Lower lobe of right lung (tissue), 2 donors: ENCODE results near the gene FAM219A. TPM values are rescaled to one million over a fixed set of nuclear protein-coding genes. Genes with fewer than 3 reads are reported as not detected.

Source experiments
- ATAC-seq, 2 donors: fragments of 200-7000 bp; cut with Tn5 transposase; one replicate each; pipeline ENCODE4 v1.9.1; 2020 to 2022; ENCODE audit warnings: mild to moderate bottlenecking in 2 of 2, moderate library complexity in 2 of 2
- DNase-seq: peaks from one replicate; pipeline ENCODE4 v3.0.0-alpha.2; 2020
- H3K27ac ChIP-seq: fragments of 200-600 bp; one replicate; pipeline ENCODE4 v1.8.0; 2022
- H3K27me3 ChIP-seq: fragments of 200-600 bp; one replicate; pipeline ENCODE4 v1.8.0; 2022; ENCODE audit warnings: low read depth
- H3K36me3 ChIP-seq: fragments of 200-600 bp; one replicate; pipeline ENCODE4 v1.8.0; 2022; ENCODE audit warnings: mild to moderate bottlenecking
- H3K4me1 ChIP-seq: fragments of 200-600 bp; one replicate; pipeline ENCODE4 v1.8.0; 2022
- H3K4me3 ChIP-seq: fragments of 200-600 bp; one replicate; pipeline ENCODE4 v1.8.0; 2022; ENCODE audit warnings: mild to moderate bottlenecking
- H3K9me3 ChIP-seq: fragments of 200-600 bp; one replicate; pipeline ENCODE4 v1.8.0; 2022
- intact Hi-C: fragments of 100-400 bp; cut with DNase I; formaldehyde crosslinking; loops from one replicate; pipeline ENCODE4 v1.11.0; 2022
- total RNA-seq: library from RNA; stranded (reverse); fragmentation: NEBNext Ultra II Directional; extraction: Animal tissue kit (Norgen Biotek cat#: 25700); gene quantifications from one replicate; pipeline ENCODE4 v1.2.1, GENCODE V29; 2021
- TF ChIP-seq, protein P1 (sequence below): fragments of 200-600 bp; IDR thresholded peaks from one replicate; pipeline ENCODE4 v1.8.0; 2022; ENCODE audit warnings: antibody characterized with exemption, mild to moderate bottlenecking
- donor health status: DM: no; HTN: yes; CAD: no; lungs with severe emphysema.

Gene FAM219A
- total RNA-seq, 1 donor from 2014 or later, result 24.5 TPM

GRCh38 chr9:34375901-34376595 lies 82.3 kb downstream of the FAM219A start:
- Histone ChIP-seq H3K9me3 (no peaks in the 10 kb centered on the region), H3K4me3 (peak overlapping the region; percentile 80), H3K27ac (peak overlapping the region; percentile 71), H3K36me3 (peaks cover 5% of the 10 kb centered on the region), H3K27me3 (no peaks in the 10 kb centered on the region), H3K4me1 (peaks cover 44% of the 10 kb centered on the region)
- TF ChIP-seq, protein P1, sequence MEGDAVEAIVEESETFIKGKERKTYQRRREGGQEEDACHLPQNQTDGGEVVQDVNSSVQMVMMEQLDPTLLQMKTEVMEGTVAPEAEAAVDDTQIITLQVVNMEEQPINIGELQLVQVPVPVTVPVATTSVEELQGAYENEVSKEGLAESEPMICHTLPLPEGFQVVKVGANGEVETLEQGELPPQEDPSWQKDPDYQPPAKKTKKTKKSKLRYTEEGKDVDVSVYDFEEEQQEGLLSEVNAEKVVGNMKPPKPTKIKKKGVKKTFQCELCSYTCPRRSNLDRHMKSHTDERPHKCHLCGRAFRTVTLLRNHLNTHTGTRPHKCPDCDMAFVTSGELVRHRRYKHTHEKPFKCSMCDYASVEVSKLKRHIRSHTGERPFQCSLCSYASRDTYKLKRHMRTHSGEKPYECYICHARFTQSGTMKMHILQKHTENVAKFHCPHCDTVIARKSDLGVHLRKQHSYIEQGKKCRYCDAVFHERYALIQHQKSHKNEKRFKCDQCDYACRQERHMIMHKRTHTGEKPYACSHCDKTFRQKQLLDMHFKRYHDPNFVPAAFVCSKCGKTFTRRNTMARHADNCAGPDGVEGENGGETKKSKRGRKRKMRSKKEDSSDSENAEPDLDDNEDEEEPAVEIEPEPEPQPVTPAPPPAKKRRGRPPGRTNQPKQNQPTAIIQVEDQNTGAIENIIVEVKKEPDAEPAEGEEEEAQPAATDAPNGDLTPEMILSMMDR, result peak; percentile 19
- intact Hi-C loops, result no loop called here
- DNase-seq (peak; percentile 73), ATAC-seq (peak; percentile 59 to 63)

- H3K9me3 ChIP-seq, result no peaks in the 10 kb centered on the region
- H3K27ac ChIP-seq, result peak overlapping the region; percentile 4
- H3K4me3 ChIP-seq, result no peak overlapping the region
- peaks cover 35% of the 10 kb centered on the region for H3K4me1 ChIP-seq
- peaks cover 6% of the 10 kb centered on the region for H3K36me3 ChIP-seq
- intact Hi-C loops, result no loop called here
- TF ChIP-seq, protein P1, result no peak
- no peak for ATAC-seq
- H3K27me3 ChIP-seq, result no peaks in the 10 kb centered on the region
- no peak for DNase-seq
Observed at GRCh38 chr9:34374905-34375552, 83.3 kb downstream of the FAM219A start.

DNA sequence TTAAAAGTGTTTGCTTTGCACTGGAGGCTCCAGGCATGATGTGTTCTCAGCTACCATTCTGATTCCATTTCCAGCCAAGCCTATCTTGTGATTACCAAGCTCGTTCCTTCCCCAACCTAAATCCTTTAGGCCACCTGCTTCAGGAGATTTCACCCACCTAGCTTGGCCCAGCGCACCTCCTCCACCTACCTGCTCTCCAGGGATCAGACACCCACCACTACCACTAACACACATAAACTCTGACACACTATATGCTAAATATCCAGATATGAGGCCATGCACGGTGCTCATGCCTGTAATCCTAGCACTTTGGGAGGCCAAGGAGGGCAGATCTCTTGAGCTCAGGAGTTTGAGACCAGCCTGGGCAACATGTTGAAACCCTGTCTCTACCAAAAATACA lies 84.0 kb downstream of the FAM219A start:
- Histone ChIP-seq H3K36me3 (peaks cover 6% of the 10 kb centered on the region), H3K9me3 (no peaks in the 10 kb centered on the region), H3K4me3 (no peak overlapping the region), H3K4me1 (peaks cover 30% of the 10 kb centered on the region), H3K27me3 (no peaks in the 10 kb centered on the region), H3K27ac (no peak overlapping the region)
- no peak for DNase-seq
- no peak for ATAC-seq
- TF ChIP-seq, protein P1, result no peak
- intact Hi-C loops, result no loop called here

DNA sequence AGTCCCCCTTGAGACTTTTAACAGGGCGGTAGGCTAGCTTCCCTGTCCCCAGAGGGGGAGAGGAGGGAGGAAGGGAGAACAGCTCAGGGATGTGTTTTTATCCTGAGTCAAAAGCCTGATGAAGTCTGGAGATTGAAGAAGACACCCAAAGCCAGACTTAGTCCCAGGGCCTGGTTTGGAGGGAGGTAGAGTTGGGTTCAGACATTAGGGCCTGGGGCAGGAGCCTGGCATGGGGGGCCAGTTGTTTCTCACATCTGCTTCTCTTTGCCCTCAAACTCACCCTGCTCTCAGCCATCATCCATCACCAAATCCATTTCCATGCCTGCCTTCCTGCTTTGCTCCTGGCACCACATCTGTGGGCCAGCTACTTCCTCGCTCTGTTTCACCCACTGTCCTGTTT lies 84.6 kb downstream of the FAM219A start:
- no peak overlapping the region for H3K27ac ChIP-seq
- no peaks in the 10 kb centered on the region for H3K27me3 ChIP-seq
- DNase-seq (no peak), ATAC-seq (no peak)
- H3K4me1 ChIP-seq, result peaks cover 27% of the 10 kb centered on the region
- no peak overlapping the region for H3K4me3 ChIP-seq
- TF ChIP-seq, protein P1, result no peak
- intact Hi-C loops, result no loop called here
- no peaks in the 10 kb centered on the region for H3K9me3 ChIP-seq
- peaks cover 6% of the 10 kb centered on the region for H3K36me3 ChIP-seq

DNA sequence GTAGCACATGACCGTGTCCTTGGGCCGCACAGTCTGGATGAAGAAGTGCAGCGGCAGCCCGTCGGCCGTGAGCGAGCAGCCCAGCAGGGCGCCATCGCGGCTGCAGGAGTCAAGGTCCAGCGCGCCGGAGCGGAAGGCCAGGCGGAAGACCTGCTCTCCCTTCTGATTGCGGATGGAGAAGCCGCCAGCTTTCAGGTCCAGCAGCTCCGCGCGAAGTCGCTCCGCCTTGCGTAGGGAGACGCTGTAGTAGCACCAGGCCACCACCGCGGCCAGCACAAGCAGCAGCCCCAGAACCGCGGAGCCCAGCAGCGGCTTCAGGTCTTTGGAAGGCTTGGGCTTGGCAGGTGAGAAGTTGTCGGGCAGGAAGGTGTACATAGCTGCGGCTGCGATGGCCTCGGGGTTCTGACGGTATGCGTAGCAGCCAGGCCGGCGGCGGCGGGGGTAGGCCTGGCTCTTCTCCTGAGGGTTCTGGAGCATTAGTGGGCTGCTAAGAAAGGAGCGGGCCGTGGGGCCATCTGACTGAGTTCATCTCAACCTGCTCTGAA lies 85.8 kb downstream of the FAM219A start:
- intact Hi-C loops, result no loop called here

More for the DNA sequence above, 85.8 kb downstream of the FAM219A start:
- TF ChIP-seq, protein P1, result no peak
- DNase-seq (no peak), ATAC-seq (no peak)
- no peaks in the 10 kb centered on the region for H3K9me3 ChIP-seq
- no peak overlapping the region for H3K27ac ChIP-seq
- H3K4me1 ChIP-seq, result peaks cover 23% of the 10 kb centered on the region
- no peaks in the 10 kb centered on the region for H3K27me3 ChIP-seq
- no peak overlapping the region for H3K4me3 ChIP-seq
- H3K36me3 ChIP-seq, result peaks cover 6% of the 10 kb centered on the region
